Gastroesophageal sphincter (tissue), 4 donors: Measurements from ENCODE around the gene VAV2. TPM values are rescaled to one million over a fixed set of nuclear protein-coding genes. Genes with fewer than 3 reads are reported as not detected.

Experiments
- ATAC-seq: fragments of 150-250 bp; one replicate; pipeline ENCODE4 v1.9.1; 2016; ENCODE audit warnings: mild to moderate bottlenecking, moderate library complexity
- H3K27ac ChIP-seq, 4 donors: fragments of 200-600 bp; sonication (generic) in 3 of 4; 1 replicate in 3 of 4; 2 replicates in 1 of 4; pipeline ENCODE4 v1.5.1; 2016 to 2019
- H3K27me3 ChIP-seq: fragments of 200-600 bp; sonication (generic); one replicate; pipeline ENCODE4 v1.5.1; 2019
- H3K36me3 ChIP-seq, 2 donors: fragments of 200-600 bp; sonication (generic); one replicate each; pipeline ENCODE4 v1.5.1; 2019; ENCODE audit warnings: control low read depth in 1 of 2
- H3K4me1 ChIP-seq, 3 donors: fragments of 200-600 bp; sonication (generic); 1 replicate in 2 of 3; 2 replicates in 1 of 3; pipeline ENCODE4 v1.5.1; 2016 to 2019; ENCODE audit warnings: control low read depth in 2 of 3
- H3K4me3 ChIP-seq, 2 donors: fragments of 200-600 bp; sonication (generic); one replicate each; pipeline ENCODE4 v1.5.1; 2019; ENCODE audit warnings: mild to moderate bottlenecking in 1 of 2, moderate library complexity in 1 of 2
- H3K9me3 ChIP-seq, 3 donors: fragments of 200-600 bp; sonication (generic); one replicate each; pipeline ENCODE4 v1.5.1; 2017 to 2019; ENCODE audit warnings: control low read depth in 2 of 3
- EP300 ChIP-seq: sonication (generic); formaldehyde crosslinking; IDR thresholded peaks from one replicate; pipeline ENCODE4 v1.6.1; 2017; ENCODE audit warnings: antibody characterized with exemption, mild to moderate bottlenecking
- POLR2A ChIP-seq, 2 donors: fragments of 450-650 bp; IDR thresholded peaks; one replicate each; pipeline ENCODE4 v1.6.1; 2017; ENCODE audit warnings: antibody characterized with exemption in 2 of 2, mild to moderate bottlenecking in 2 of 2, moderate library complexity in 1 of 2
- POLR2AphosphoS5 ChIP-seq: sonication (generic); formaldehyde crosslinking; IDR thresholded peaks from one replicate; pipeline ENCODE4 v1.6.1; 2017; ENCODE audit warnings: antibody characterized with exemption
- WGBS, 2 donors: methylation state at CpG; one replicate each; pipeline ENCODE4 v1.1.5; 2018; ENCODE audit warnings: low coverage in 1 of 2; 5-methylcytosine and 5-hydroxymethylcytosine counted together
- total RNA-seq, 4 donors: library from RNA; depleted of rRNA; stranded (reverse); fragments of >200 nt; gene quantifications; one replicate each; pipeline ENCODE4 v1.1.0, GENCODE V29; 2016
- TF ChIP-seq, protein P1 (sequence below), 4 experiments: fragments of 200-600 bp in 2 of 4; fragments of 450-650 bp in 2 of 4; sonication (generic) in 1 of 4; IDR thresholded peaks; one replicate each; pipeline ENCODE4 v1.5.1; 2017 to 2019; ENCODE audit warnings: antibody characterized with exemption in 4 of 4, mild to moderate bottlenecking in 2 of 4, moderate library complexity in 2 of 4

The VAV2 gene
- total RNA-seq, 4 donors from 2014 or later, result 7.7 to 16.8 (median 8.9) TPM

DNA sequence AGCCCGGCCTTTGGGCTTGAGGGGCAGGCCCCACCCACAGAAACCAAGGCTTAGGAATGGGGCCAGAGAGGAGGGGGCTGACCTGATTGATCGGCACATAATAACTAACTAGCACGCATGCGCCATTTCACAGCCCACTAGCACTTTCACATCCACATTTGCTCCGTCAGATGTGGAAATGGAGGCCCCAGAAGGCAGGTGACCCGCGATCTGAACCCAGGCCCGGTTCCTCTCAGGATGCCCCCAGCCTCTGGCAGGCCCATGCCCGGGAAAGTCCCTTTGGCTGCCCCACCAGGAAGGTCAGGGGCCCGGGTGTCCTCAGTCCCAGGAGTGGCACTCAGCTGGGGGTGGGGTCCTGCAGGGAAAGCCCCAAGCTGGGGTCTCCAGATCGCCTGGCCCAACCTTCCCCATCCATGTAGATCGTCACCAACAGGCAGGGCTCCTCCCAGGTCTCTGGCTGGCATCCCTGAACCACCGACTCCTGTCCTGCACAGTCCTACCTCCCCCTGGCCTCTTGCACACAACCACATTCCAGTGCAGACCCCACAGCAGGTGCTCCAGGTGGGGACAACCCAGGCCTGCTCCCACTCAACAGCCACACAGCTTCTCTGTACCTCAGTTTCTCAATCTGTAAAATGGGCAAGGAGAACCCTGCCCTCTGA is 46.7 kb downstream of the VAV2 start:
- WGBS, 2 donors, result 100% methylated on average over 1 of the region's 13 CpGs; no CpG with 5 or more reads in 1 of the 2 donors
- no peaks in the 10 kb centered on the region for H3K36me3 ChIP-seq
- no peak overlapping the region for H3K27ac ChIP-seq
- no peak for TF ChIP-seq EP300
- TF ChIP-seq, protein P1, sequence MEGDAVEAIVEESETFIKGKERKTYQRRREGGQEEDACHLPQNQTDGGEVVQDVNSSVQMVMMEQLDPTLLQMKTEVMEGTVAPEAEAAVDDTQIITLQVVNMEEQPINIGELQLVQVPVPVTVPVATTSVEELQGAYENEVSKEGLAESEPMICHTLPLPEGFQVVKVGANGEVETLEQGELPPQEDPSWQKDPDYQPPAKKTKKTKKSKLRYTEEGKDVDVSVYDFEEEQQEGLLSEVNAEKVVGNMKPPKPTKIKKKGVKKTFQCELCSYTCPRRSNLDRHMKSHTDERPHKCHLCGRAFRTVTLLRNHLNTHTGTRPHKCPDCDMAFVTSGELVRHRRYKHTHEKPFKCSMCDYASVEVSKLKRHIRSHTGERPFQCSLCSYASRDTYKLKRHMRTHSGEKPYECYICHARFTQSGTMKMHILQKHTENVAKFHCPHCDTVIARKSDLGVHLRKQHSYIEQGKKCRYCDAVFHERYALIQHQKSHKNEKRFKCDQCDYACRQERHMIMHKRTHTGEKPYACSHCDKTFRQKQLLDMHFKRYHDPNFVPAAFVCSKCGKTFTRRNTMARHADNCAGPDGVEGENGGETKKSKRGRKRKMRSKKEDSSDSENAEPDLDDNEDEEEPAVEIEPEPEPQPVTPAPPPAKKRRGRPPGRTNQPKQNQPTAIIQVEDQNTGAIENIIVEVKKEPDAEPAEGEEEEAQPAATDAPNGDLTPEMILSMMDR (IDR thresholded peaks at IDR 0.05), result no peak
- no peak for TF ChIP-seq POLR2A (IDR thresholded peaks at IDR 0.05)
- no peak for TF ChIP-seq POLR2AphosphoS5
- H3K4me1 ChIP-seq, result peaks cover 0 to 20% (median 0%) of the 10 kb centered on the region in 3 donors
- H3K4me3 ChIP-seq, result no peak overlapping the region
- H3K9me3 ChIP-seq, result no peaks in the 10 kb centered on the region
- no peaks in the 10 kb centered on the region for H3K27me3 ChIP-seq
- ATAC-seq, result no peak

DNA sequence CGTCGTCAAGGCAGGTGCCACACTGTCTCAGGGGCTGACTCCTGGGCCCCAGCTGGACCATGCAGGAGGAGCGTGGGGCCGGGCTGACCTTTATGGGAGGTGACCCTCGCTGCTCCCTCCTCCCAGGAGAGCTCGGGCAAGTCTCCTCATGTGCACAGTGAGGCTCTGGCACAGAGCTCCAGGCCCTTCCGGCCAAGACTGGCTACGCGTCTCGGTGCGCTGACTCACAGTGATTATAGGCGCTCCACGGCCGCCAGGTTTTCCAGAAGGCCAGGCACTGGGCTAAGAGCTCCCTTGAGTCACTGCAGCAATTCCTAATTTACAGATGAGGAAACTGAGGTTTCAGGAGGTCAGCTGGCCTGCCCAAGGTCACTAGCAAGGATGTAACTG is 47.4 kb downstream of the VAV2 start:
- Histone ChIP-seq H3K36me3 (no peaks in the 10 kb centered on the region), H3K27ac (no peak overlapping the region), H3K9me3 (no peaks in the 10 kb centered on the region), H3K27me3 (no peaks in the 10 kb centered on the region), H3K4me1 (peaks cover 0 to 13% (median 0%) of the 10 kb centered on the region in 3 donors), H3K4me3 (no peak overlapping the region)
- WGBS, 2 donors, result no CpG with 5 or more reads among the region's 14 CpGs
- peak; percentile 14 for ATAC-seq
- TF ChIP-seq EP300, result no peak
- TF ChIP-seq, protein P1 (IDR thresholded peaks at IDR 0.05), result no peak
- TF ChIP-seq POLR2AphosphoS5, result no peak

DNA sequence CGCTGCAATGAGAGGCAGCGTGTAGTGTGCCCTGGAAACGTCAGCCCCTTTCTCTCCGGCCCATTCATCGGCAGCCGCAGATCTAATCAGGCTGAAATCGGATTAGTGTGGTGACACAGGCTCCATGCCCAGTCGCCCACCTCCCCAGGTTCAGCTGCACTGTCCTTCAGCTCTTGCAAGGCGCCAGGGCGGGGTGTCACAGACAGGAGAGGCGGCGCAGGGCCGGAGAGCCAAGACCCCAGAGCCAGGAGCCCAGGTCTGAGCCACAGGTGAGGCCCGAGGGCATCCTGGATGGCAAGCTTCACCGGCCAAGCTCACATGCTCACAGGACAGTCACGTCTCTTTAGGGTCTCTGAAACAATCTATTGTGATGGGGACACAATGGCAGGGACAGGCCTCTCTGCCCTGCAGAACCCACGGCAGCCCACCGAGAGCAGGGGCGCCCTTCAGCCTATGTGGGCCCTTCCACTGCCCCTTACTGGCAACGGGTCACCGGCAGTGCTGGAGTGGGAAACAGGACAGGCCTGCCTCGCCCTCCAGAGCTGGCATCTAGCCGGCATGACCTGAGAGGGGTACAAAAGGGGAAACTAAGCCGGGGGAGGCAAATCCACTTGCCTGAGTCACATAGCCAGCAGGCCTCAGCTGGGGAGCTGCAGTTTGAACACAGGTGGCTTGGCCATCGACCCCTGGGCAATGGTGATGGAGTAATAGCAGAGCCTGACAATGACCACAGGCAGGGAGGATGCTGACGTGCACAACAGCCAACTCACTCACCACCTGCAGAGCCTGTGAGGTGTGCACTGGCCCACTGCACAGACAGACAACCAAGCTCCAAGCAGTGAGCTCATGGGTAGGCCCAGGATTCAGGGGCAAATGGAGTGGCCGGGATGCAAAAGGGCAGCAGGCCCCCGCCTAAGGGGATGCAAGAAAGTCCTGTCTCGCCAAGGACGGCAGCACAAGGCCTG is 48.1 kb downstream of the VAV2 start:
- Histone ChIP-seq H3K27ac (no peak overlapping the region), H3K4me3 (no peak overlapping the region), H3K4me1 (peaks cover 0 to 7% (median 0%) of the 10 kb centered on the region in 3 donors), H3K9me3 (no peaks in the 10 kb centered on the region), H3K27me3 (no peaks in the 10 kb centered on the region), H3K36me3 (peaks cover 0 to 1% of the 10 kb centered on the region in 2 donors)
- no peak for ATAC-seq
- TF ChIP-seq, protein P1 (IDR thresholded peaks at IDR 0.05), result no peak
- TF ChIP-seq POLR2A (IDR thresholded peaks at IDR 0.05), result no peak
- TF ChIP-seq EP300, result no peak
- no peak for TF ChIP-seq POLR2AphosphoS5
- WGBS, 2 donors, result 80 to 90% methylated on average over 1 to 2 of the region's 30 CpGs

DNA sequence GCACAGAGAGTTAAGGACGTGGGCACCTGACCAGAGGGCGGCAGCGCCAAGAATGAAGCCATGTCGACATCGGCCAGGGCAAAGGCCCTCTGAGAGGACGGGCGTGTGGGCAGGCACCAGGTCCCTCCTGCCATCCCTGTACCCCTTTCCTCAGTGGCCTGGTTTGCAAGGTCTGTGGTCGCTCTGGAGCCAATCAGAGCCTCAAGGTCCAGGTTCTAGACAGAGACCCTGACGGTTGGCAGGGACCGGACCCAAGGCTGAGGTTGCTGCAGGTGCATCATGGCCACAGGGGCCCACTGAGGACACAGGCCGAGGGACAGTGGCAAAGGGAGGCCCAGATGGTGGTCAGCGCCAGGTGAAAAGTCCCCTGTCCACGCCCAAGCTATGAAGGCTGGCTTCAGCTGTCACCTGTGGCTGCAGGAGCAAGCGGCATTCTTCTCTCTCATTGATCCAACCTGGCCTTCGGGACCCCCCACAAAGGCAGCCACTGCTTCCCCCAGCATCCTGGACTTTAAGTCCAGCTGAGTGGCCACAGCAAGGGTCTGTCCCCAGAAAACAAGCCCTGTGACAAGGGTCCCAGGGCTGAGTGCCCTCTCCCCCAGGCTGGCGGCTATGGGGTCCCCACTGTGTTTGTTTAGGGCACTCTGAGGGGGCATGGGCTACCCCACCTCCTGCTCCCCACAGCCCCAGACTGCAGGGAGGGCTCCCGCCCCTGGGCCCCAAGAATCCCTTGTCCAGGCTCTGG is 48.9 kb downstream of the VAV2 start:
- Histone ChIP-seq H3K4me1 (peaks cover 0 to 7% (median 0%) of the 10 kb centered on the region in 3 donors), H3K27ac (no peak overlapping the region), H3K4me3 (no peak overlapping the region), H3K36me3 (peaks cover 0 to 10% of the 10 kb centered on the region in 2 donors), H3K9me3 (no peaks in the 10 kb centered on the region), H3K27me3 (no peaks in the 10 kb centered on the region)
- ATAC-seq, result no peak
- TF ChIP-seq EP300 (no peak), POLR2AphosphoS5 (no peak), POLR2A (IDR thresholded peaks at IDR 0.05) (no peak)
- TF ChIP-seq, protein P1 (IDR thresholded peaks at IDR 0.05), result no peak
- WGBS, 2 donors, result 100% methylated on average over 4 of the region's 17 CpGs; no CpG with 5 or more reads in 1 of the 2 donors
